Measurements from ENCODE around the gene KIF4A.
A peak's percentile ranks its signal among the peaks of the same experiment; 100 is the strongest.
"Not testable (repeated sequence)": the region's sequence is repeated elsewhere in the genome, so short reads cannot be mapped to it uniquely, and the experiment has no call there.

Gene KIF4A

DNA sequence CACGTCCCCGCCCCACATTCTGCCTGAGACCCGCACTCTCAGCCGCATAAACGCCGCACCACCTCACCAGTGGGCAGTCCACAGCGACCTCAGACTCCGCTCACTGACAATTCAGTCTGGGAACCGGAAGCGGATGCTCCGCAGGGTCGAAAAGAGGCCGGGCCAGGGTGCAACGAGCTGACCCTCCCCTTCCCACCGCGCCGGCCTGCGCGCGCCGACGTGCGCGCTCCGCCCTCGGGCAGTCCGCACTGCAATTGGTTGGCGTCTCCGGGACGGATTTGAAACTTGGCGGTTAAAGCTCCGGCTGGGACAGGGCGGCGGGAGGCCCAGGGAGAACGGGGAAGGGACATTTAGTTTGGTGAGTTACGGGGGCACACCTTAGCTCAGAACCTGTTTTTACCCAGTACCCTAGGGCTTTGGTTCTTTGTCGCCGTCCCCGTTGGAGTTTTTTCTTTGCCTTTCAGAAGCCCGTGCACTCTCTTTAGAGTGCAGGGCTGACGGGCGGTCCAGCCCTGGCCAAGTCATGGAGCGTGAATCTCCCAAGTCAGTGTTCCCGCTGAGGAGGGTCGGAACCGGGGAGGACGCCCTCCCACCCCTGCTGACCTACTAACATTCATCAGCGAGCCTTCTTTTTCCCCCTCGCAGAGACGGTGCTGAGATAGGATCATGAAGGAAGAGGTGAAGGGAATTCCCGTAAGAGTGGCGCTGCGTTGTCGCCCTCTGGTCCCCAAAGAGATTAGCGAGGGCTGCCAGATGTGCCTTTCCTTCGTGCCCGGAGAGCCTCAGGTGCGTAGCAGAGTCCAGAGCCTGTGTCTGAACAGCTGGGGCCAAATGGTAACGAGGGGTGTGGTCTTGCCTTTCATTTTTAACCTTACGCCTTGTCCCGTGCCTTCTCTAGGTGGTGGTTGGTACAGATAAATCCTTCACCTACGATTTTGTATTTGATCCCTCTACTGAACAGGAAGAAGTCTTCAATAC lies at the start of gene KIF4A, which contains the start of gene PDZD11:
KIF4A (plus strand) TSS at position 312 of the 978 bp plus-strand sequence; CDS start at position 667, 355 bp downstream.
PDZD11 (minus strand) TSS at position 135 of the 978 bp plus-strand sequence. CDS start 586 bp downstream, outside the sequence.
- peak; percentile 81 for DNase-seq

DNA sequence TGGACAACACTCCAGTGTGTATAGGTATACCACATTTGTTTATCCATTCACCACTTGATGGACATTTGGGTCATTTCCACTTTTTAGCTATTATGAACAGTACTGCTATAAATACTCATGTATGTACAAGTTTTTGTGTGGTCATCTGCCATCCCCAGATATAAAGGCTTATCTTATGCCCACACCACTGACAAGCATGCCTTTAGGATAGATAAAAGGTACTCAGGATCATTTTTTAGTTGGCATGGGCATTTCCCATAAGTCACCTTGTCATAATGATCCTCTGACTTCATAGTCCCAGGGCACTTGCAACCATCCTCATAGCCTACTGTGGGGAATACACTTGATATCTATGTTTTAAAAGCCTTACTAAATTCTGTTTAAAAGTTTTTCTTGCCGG lies 49.2 kb upstream of the KIF4A start:
- DNase-seq, result no peak

- DNase-seq, result no peak
Observed at GRCh38 chrX:70241501-70241900, 48.4 kb upstream of the KIF4A start.

GRCh38 chrX:70243601-70244000 lies 46.3 kb upstream of the KIF4A start:
- not testable (repeated sequence) for DNase-seq

GRCh38 chrX:70244881-70245280 lies 45.0 kb upstream of the KIF4A start:
- no peak for DNase-seq

DNA sequence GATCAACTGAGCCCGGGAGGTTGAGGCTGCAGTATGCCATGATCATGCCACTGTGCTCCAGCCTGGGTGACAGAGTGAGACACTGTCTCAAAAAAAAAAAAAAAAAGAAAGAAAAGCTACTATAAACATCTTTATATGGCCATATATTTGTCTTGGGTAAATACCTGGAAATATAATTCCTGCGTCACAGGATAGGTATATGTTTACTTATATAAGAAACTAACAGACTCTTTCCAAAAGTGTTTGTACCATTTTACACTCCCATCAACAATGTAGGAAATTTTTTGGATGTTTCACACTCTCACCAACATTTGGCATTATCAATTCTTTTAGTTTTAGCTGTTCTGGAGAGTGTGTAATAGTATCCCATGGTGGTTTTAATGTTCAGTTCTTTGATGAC lies 42.7 kb upstream of the KIF4A start:
- DNase-seq, result no peak

DNA sequence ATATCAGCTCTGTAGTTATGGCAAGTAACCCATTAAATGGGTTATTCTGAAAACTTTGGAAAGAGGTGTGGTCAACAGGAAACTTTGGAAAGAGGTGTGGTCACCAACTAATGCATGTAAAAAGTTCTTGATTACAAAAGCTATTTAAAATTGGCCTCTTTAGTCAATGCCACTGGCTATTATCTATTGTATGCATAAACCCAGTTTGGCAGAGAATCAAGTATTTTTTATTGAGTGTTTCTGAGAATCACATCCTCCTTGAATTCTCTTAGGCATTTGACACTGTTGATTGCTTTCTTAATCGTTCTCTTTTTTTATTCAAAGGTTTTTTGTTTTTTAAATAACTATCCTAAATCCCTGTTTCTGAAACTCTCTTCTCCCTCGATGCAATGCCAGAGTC lies 37.4 kb upstream of the KIF4A start:
- no peak for DNase-seq

DNA sequence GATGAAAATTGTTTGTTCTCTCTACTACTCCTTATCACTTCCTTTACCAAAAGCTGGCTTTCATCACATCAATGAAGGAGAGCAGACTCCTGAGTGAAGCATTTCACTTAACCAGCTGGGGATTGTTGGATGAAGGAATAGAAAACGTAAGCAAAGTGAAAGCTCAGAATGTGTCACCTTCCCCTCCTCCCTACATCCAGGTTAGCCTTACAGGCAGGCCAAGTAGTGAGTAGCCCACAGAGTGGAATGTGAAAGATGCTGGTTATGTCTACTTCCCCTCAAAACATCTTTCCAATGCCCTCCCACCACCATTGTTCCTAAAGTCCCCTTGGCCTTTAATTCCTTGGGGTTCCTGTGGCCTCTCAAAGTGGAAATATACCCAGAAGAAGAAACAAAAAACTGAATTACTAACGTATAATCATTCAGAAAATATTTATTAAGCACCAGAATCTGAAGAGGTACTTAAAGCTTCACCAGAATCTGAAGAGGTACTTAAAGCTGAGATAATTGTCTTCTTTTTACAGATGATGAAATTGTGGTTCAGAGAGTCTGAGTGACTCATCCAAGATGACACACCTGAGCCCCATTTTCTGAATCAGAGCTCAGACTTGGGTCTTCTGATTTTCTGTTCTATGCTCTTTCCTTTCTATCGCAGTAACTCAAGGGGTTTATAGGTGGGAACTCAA lies 36.4 kb upstream of the KIF4A start:
- peak; percentile 6 for DNase-seq

GRCh38 chrX:70254063-70254400 lies 35.9 kb upstream of the KIF4A start:
- DNase-seq, result no peak

GRCh38 chrX:70254909-70255308 lies 35.0 kb upstream of the KIF4A start:
- no peak for DNase-seq

- DNase-seq, result no peak
Observed at GRCh38 chrX:70255452-70255851, 34.5 kb upstream of the KIF4A start.

GRCh38 chrX:70257423-70258288 lies 32.2 kb upstream of the KIF4A start:
- no peak for DNase-seq

GRCh38 chrX:70260104-70260503 lies 29.8 kb upstream of the KIF4A start, which contains the start of gene P2RY4:
P2RY4 (minus strand) TSS chrX:70260204; CDS start chrX:70259624, 580 bp downstream.
- no peak for DNase-seq

DNA sequence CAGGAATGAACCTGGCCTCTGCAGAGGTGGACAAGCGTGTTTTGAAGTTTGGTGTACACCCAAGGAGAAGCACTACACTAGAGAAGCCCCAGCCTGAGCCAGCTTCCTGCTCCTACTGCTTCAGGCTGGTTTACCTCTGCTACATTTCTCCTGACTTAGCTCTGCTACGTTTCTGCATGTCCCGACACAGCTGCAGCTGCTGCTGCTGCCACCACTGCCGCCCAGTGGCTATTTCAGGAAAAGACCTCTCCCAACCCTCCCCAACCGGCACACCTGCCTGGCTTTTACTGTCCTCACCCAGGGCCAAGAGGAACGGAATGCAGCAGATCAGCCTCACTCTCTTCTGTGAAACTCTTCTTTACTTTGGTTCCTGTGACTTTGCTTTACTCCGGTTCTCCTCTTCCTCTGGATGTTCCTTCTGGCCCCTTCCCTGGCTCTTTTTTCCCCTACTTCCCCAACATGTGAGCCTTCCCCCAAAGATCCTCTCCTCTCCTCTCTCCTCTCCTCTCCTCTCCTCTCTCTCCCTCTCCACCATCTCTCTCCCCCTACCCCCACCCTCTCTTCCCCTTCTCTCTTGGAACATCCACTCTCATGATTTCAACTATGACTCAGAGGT lies 26.8 kb upstream of the KIF4A start:
- DNase-seq, result peak; percentile 8

GRCh38 chrX:70264784-70265183 lies 25.1 kb upstream of the KIF4A start:
- no peak for DNase-seq

DNA sequence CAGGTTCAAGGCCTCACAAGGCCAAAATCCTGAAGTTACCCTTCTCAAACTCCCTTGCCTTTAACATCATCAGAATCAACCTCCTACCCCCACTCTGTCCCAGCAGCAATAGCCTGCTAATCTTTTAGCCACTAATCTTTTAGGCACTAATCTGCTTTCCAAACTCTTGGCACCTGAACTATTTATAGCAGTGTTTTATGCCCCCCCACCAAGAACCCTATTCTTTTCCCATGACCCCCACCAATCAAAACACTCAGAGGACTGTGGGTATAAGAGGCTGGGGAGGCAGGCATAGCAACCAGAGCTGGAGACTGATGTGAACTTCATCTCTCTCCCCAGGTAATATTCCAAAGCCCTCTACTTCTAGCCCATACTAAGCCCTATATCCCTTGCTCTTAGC lies 21.9 kb upstream of the KIF4A start, which contains the start of gene ARR3:
ARR3 (plus strand) TSS at position 301 of the 400 bp plus-strand sequence. CDS start 1,052 bp downstream, outside the sequence.
- DNase-seq, result no peak

GRCh38 chrX:70274029-70274428 lies 15.9 kb upstream of the KIF4A start:
- not testable (repeated sequence) for DNase-seq

DNA sequence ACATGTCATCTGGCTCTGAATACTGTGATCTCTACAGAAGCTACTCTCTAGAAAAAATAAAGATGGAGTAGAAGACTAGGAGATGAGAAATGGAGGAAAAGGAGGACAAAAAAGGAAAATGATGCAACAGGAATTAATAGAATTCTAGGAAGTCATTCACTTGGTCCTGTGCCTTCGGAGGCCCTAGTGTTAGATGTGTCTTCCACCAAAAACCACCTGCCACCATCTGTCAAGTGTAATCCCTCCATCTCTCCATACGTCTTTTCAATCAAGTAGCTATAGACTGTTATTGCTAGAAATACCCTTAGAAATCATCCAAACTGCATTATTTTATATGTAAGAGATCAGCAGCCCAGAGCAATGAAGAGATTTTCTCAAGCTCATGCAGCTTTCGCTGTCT lies 10.8 kb upstream of the KIF4A start:
- no peak for DNase-seq

DNA sequence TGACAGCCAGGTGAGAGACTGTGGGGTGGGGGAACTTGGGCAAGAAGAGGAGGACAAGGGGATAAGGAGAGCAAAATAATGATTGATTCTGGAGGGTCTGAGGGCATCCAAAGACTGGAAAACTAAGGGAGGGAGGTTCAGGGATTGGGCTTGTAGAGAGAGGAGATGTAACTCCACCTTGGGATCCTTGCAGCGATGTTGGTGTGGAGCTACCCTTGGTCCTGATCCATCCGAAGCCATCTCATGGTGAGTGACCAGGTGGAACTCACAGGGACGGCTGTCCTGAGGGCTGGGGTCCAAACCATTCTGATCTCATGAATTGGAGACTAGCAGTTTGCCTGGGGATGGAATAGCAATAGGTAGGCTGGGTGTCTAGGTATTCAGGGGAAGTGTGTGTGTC lies 9.3 kb upstream of the KIF4A start:
- DNase-seq, result no peak

- DNase-seq, result no peak
Observed at GRCh38 chrX:70281951-70282350, 8.0 kb upstream of the KIF4A start, which contains the start of gene RAB41. RAB41 (plus strand) TSS chrX:70282172; CDS start chrX:70282218, 46 bp downstream.

DNA sequence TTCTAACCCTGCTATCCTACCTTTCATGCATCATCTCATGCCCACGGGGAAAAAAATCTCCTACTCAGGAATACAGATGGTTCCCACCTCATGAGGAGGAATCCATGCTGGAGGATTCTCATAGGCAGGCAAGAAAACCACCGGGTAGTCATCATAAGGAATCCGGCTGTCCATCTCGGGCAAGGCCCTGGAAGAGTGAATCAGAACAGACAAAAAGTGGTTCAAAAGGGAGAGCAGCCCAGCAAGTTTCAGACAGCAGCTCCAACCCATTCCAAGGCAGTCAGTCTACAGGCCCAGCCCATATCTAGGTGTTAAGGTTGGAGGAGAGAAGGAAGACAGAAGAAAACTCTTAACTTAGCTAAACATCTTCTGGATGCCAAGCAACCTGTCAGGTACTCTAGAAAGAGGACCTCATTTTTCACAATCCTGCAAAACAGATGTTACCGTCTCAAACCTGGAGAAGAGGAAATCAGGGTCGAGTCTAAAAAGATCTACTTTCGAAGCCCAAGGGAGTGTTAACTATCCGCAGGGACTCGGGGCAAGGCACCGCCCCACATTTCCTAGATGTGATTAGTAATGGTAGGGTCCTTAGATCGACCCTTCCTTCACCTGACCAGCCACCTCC lies 624 bp upstream of the KIF4A start:
- DNase-seq, result peak; percentile 15

GRCh38 chrX:70292788-70293187 lies 2.9 kb downstream of the KIF4A start:
- peak; percentile 12 for DNase-seq

Measured in HCEC 1CT (cell line).